Inferior parietal cortex (tissue), 1 donor: ENCODE measurements around the gene LAX1.
A peak's percentile ranks its signal among the peaks of the same experiment; 100 is the strongest.
"Not testable (repeated sequence)": the region's sequence is repeated elsewhere in the genome, so short reads cannot be mapped to it uniquely, and the experiment has no call there.

Experiments used
- DNase-seq: peaks from one replicate; pipeline ENCODE4 v3.0.0-alpha.2; 2016; ENCODE audit errors: extremely low spot score

The LAX1 gene

GRCh38 chr1:203765029-203765837, at the start of gene LAX1:
Gene LAX1, plus strand, starts transcription at chr1:203765183. Its CDS starts 383 bp downstream, at chr1:203765566.
- DNase-seq: no peak

GRCh38 chr1:203717120-203717519, 47.9 kb upstream of the LAX1 start:
- DNase-seq: no peak

- no peak for DNase-seq
Measured at GRCh38 chr1:203720242-203720641, 44.7 kb upstream of the LAX1 start.

DNA sequence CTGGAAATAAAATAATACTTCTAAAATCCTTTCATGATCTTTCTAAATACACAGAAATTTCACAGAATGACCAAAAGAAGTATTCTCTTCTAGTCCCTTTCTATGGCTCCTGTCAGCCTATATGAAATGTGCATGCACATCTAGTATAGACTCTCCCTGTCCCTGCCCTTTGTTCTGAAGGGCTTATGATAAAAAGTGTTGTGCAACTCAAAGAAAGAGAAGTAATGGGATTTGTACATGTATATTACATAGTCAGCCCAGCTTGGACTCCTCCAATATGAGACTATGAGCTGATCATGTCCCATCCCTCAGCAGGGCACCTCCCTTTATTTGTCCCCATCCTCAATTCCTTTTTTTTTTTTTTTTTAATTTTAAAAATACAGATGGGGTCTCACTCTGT, 42.1 kb upstream of the LAX1 start:
- DNase-seq: no peak

GRCh38 chr1:203726417-203726867, 38.5 kb upstream of the LAX1 start:
- peak; percentile 31 for DNase-seq

- DNase-seq: no peak
Measured at GRCh38 chr1:203733009-203733863, 31.7 kb upstream of the LAX1 start.

GRCh38 chr1:203742436-203742835, 22.5 kb upstream of the LAX1 start:
- DNase-seq: no peak

GRCh38 chr1:203743091-203743571, 21.9 kb upstream of the LAX1 start:
- no peak for DNase-seq

- peak; percentile 64 for DNase-seq
Measured at GRCh38 chr1:203744075-203744972, 20.7 kb upstream of the LAX1 start.

DNA sequence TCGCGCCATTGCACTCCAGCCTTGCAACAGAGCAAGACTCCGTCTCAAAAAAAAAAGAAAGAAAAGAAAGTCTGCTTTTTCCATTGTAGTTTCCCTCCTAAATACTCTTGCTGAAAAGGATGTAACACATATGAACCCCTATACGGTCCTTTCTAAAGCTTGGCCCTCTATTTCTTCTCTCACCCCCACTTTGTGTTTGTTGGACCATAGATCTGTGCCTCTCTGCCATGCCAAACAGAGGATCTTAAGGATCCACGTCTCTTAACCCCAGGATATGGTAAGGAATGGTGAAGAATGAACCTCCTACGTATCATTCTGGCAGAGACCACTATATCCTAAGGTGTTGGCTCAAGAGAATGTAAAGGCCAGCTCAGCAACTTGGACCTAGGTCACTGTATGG, 18.7 kb upstream of the LAX1 start:
- DNase-seq: no peak

GRCh38 chr1:203751051-203751450, 13.9 kb upstream of the LAX1 start:
- no peak for DNase-seq

DNA sequence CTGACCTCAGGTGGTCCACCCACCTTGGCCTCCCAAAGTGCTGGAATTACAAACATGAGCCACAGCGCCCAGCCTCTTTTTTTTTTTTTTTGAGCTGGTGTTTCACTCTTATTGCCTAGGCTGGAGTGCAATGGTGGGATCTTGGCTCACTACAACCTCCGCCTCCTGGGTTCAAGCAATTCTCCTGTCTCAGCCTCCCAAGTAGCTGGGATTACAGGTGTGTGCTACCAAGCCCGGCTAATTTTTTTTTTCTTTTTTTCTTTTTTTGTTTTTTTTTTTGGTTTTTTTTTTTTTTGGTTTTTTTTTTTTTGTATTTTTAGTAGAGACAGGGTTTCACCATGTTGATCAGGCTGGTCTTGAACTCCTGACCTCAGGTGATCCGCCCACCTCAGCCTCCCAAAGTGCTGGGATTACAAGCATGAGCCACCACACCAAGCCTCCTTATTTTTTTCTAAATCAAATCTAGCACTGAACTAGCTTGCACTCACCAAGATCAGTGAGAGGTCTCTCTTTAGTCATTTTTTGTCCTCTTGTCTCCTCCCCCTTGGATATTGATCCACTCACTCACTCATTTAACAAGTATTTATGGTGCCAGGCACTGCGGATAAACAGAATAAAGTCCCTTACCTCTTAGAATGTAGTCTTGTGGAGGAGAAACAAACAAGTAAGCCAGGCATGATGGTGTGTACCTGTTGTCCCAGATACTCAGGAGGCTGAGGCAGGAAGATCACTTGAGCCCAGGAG, 13.2 kb upstream of the LAX1 start:
- not testable (repeated sequence) for DNase-seq

- DNase-seq: no peak
Measured at GRCh38 chr1:203754455-203754864, 10.5 kb upstream of the LAX1 start.

- no peak for DNase-seq
Measured at GRCh38 chr1:203756036-203756435, 8.9 kb upstream of the LAX1 start.

DNA sequence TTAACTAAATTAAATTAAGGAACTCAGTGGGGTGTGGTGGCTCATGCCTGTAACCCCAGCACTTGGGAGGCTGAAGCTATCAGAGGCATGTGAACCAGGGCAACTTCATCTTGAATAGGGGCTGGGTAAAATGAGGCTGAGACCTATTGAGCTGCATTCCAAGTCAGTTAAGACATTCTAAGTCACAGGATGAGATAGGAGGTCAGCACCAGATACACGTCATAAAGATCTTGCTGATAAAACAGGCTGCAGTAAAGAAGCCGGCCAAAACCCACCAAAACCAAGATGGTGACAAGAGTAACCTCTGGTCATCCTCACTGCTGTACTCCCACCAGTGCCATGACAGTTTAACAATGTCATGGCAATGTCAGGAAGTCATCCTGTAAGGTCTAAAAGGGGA, 6.2 kb upstream of the LAX1 start:
- DNase-seq: not testable (repeated sequence)

DNA sequence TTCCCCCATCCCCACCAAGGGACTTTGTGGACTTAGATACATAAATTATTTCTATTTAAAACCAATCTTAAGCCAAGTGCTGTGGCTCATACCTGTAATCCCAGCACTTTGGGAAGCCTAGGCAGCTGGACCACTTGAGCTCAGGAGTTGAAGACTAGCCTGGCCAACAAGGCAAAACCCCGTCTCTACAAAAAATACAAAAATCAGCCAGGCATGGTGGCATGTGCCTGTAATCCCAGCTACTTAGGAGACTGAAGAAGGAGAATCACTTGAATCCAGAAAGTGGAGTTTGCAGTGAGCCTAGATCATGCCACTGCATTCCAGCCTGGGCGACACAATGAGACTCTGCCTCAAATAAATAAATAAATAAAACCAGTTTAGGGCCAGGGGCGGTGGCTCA, 4.5 kb upstream of the LAX1 start:
- DNase-seq: no peak

DNA sequence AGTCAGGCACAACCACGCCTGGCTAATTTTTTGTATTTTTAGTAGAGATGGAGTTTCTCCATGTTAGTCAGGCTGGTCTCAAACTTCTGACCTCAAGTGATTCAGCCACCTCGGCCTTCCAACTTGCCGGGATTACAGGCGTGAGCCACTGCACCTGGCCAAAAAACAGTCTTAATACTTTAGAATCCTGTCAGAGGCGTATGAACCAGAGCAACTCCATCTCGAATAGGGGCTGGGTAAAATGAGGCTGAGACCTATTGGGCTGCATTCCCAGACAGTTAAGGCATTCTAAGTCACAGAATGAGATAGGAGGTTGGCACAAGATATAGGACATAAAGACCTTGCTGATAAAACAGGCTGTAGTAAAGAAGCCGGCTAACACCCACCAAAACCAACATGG, 3.0 kb upstream of the LAX1 start:
- DNase-seq: not testable (repeated sequence)

GRCh38 chr1:203763505-203763904, 1.5 kb upstream of the LAX1 start:
- DNase-seq: no peak

- DNase-seq: no peak
Measured at GRCh38 chr1:203764105-203765028, 616 bp upstream of the LAX1 start.

DNA sequence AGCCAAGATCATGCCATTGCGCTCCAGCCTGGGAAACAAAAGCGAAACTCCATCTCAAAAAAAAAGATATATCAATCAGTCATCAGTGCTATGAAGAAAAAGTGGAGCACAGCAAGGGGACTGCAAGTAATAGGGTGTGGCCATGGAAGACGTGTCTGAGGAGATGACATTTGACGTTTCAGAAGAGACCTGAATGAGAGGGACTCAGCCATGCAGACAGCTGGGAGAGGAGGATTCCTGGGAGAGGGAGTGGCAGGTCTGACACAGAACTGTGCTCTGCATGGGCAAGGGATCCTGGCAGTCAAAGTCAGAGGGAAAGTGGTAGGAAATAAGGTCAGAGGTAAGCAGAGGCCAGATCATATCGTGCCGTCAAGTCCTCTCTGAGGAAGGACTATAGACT, 3.3 kb downstream of the LAX1 start:
- no peak for DNase-seq
